Measurements from ENCODE around the gene GAN.

DNA sequence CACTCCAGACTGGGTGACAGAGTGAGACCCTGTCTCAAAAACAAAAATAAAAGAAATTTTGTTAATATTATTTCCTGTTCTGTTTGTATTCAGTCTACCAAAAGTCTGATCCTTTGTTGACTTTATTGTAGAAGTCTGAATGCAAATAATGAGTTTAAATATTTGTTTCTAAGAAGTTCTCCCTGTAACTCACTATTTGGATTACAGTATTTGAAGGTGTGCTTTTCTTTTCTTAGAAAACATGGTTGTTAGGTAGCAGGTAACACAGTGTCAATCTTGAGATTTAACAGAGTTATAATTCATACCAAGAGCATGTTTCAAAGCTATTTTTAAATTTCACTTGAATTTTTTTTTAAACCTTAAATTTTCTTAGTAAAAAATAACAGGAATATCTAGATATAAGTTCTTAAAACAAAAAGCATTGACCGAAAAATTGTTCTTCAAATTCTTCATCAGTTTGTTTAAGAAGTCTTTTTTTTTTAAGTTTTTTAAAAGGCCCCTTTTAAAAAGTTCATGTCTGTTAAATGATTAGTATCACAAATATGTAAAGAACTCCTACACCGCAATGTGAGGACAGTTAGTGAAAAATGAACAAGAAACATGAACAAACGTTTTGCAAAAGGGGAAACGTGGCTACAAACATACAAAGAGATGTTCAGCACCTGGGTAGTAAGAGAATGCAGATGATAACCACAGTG, 35.0 kb downstream of the GAN start:
- TF ChIP-seq, protein P1, sequence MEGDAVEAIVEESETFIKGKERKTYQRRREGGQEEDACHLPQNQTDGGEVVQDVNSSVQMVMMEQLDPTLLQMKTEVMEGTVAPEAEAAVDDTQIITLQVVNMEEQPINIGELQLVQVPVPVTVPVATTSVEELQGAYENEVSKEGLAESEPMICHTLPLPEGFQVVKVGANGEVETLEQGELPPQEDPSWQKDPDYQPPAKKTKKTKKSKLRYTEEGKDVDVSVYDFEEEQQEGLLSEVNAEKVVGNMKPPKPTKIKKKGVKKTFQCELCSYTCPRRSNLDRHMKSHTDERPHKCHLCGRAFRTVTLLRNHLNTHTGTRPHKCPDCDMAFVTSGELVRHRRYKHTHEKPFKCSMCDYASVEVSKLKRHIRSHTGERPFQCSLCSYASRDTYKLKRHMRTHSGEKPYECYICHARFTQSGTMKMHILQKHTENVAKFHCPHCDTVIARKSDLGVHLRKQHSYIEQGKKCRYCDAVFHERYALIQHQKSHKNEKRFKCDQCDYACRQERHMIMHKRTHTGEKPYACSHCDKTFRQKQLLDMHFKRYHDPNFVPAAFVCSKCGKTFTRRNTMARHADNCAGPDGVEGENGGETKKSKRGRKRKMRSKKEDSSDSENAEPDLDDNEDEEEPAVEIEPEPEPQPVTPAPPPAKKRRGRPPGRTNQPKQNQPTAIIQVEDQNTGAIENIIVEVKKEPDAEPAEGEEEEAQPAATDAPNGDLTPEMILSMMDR (IDR thresholded peaks at IDR 0.05), result no peak
- TF ChIP-seq POLR2A (IDR thresholded peaks at IDR 0.05), result no peak

All from testis (tissue), 2 donors.